ENCODE data around the gene RAB31.

RAB31 gene

GRCh38 chr18:9691235-9691634, 16.9 kb upstream of the RAB31 start:
- no peak for DNase-seq (ENCODE audit: low read depth)

- no peak for DNase-seq (ENCODE audit: low read depth)
Measured at GRCh38 chr18:9694174-9694573, 13.9 kb upstream of the RAB31 start.

- no peak for DNase-seq (ENCODE audit: low read depth)
Measured at GRCh38 chr18:9694952-9695495, 13.1 kb upstream of the RAB31 start.

- DNase-seq (ENCODE audit: low read depth): no peak
Measured at GRCh38 chr18:9695605-9696004, 12.5 kb upstream of the RAB31 start.

- DNase-seq (ENCODE audit: low read depth): no peak
Measured at GRCh38 chr18:9696112-9696511, 12.0 kb upstream of the RAB31 start.

- no peak for DNase-seq (ENCODE audit: low read depth)
Measured at GRCh38 chr18:9696701-9697100, 11.4 kb upstream of the RAB31 start.

GRCh38 chr18:9697121-9697520, 11.0 kb upstream of the RAB31 start:
- DNase-seq (ENCODE audit: low read depth): no peak

- DNase-seq (ENCODE audit: low read depth): no peak
Measured at GRCh38 chr18:9698497-9698896, 9.6 kb upstream of the RAB31 start.

- DNase-seq (ENCODE audit: low read depth): no peak
Measured at GRCh38 chr18:9700261-9700796, 7.8 kb upstream of the RAB31 start.

- no peak for DNase-seq (ENCODE audit: low read depth)
Measured at GRCh38 chr18:9701609-9702349, 6.3 kb upstream of the RAB31 start.

- no peak for DNase-seq (ENCODE audit: low read depth)
Measured at GRCh38 chr18:9704233-9705118, 3.6 kb upstream of the RAB31 start.

- DNase-seq (ENCODE audit: low read depth): peak; percentile 78
Measured at GRCh38 chr18:9705183-9705829, 2.8 kb upstream of the RAB31 start.

- DNase-seq (ENCODE audit: low read depth): peak; percentile 68
Measured at GRCh38 chr18:9706081-9706935, 1.8 kb upstream of the RAB31 start.

GRCh38 chr18:9707381-9708056, 582 bp upstream of the RAB31 start:
- peak; percentile 51 for DNase-seq (ENCODE audit: low read depth)

- peak; percentile 52 for DNase-seq (ENCODE audit: low read depth)
Measured at GRCh38 chr18:9708434-9709303, 568 bp downstream of the RAB31 start.

GRCh38 chr18:9709304-9709877, 1.3 kb downstream of the RAB31 start:
- DNase-seq (ENCODE audit: low read depth): peak; percentile 34

- no peak for DNase-seq (ENCODE audit: low read depth)
Measured at GRCh38 chr18:9710037-9710436, 1.9 kb downstream of the RAB31 start.

GRCh38 chr18:9711361-9712129, 3.4 kb downstream of the RAB31 start:
- no peak for DNase-seq (ENCODE audit: low read depth)

Data from ELR (cell line).